ENCODE results near the gene LCN10. TPM values are rescaled to one million over a fixed set of nuclear protein-coding genes. Genes with fewer than 3 reads are reported as not detected.

LCN10 gene
- total and polyA plus RNA-seq, 9 of the 15 experiments (the other 6 are each of a cell fraction or from before 2014, with no cell fraction given) = 0.10 to 0.21 (median 0.14) TPM; not detected in 6

GRCh38 chr9:136788644-136789522, 46.1 kb upstream of the LCN10 start (continued):
- peak in 1 of 2 experiments; percentile 17; a peak in 1 of 4 replicates for TF ChIP-seq MLLT1 (IDR thresholded peaks at IDR 0.05)
- TF ChIP-seq ZFX (CRISPR knock-in tag; IDR thresholded peaks at IDR 0.05) = peak; percentile 64
- TF ChIP-seq ZFP1 (CRISPR knock-in tag; IDR thresholded peaks at IDR 0.05) = 0 out of 2 replicates have a peak, but pooled peaks have one; percentile 2
- TF ChIP-seq TRIM24 (IDR thresholded peaks at IDR 0.05) = peak; percentile 35 to 46; a peak in 1 of 4 replicates
- TF ChIP-seq TBL1XR1 (IDR thresholded peaks at IDR 0.05; ENCODE audit: low read length in 2 of 2) = 0 out of 4 replicates have a peak, but pooled peaks of 1 of the 2 experiments have one; percentile 12
- peak; percentile 24; the same call in 1 of the 2 replicates for TF ChIP-seq PHF8 (IDR thresholded peaks at IDR 0.05; ENCODE audit: borderline replicate concordance, low read length)
- TF ChIP-seq FOXK2 (conservative IDR thresholded peaks at IDR 0.05 in 1 of 2, IDR thresholded peaks at IDR 0.05 in 1 of 2; ENCODE audit: low read depth in 2 of 2) = peak; percentile 2 to 40; a peak in 1 of 4 replicates
- TF ChIP-seq LCOR (CRISPR knock-in tag; IDR thresholded peaks at IDR 0.05) = 0 out of 2 replicates have a peak, but pooled peaks have one; percentile 47
- TF ChIP-seq NFIC (IDR thresholded peaks at IDR 0.05) = peak; percentile 67
- TF ChIP-seq RAD21 (CRISPR knock-in tag; conservative IDR thresholded peaks at IDR 0.05 in 1 of 2, IDR thresholded peaks at IDR 0.05 in 1 of 2) = 0 out of 4 replicates have a peak, but pooled peaks of 1 of the 2 experiments have one; percentile 18
- TF ChIP-seq TAF1 (IDR thresholded peaks at IDR 0.05; ENCODE audit: control insufficient read depth, extremely low read depth, insufficient read depth, low read length, severe bottlenecking) = peak; percentile 32
- TF ChIP-seq MAX (CRISPR knock-in tag; IDR thresholded peaks at IDR 0.05) = peak; percentile 45
- peak; percentile 48 for TF ChIP-seq BRD9 (IDR thresholded peaks at IDR 0.05; ENCODE audit: low read depth, partially characterized antibody)
- TF ChIP-seq L3MBTL2 (IDR thresholded peaks at IDR 0.05) = peak; percentile 46; the same call in 1 of the 2 replicates
- TF ChIP-seq ZBTB9 (CRISPR knock-in tag; IDR thresholded peaks at IDR 0.05) = peak; percentile 51; the same call in 1 of the 2 replicates
- 0 out of 2 replicates have a peak, but pooled peaks have one; percentile 13 for TF ChIP-seq SUPT5H (IDR thresholded peaks at IDR 0.05)
- TF ChIP-seq TCF3 (CRISPR knock-in tag; IDR thresholded peaks at IDR 0.05) = peak; percentile 82
- peak; percentile 59; the same call in 1 of the 2 replicates for TF ChIP-seq ZNF197 (CRISPR knock-in tag; IDR thresholded peaks at IDR 0.05; ENCODE audit: low read depth)
- peak; percentile 64 for TF ChIP-seq GATA2 (CRISPR knock-in tag; IDR thresholded peaks at IDR 0.05)
- peak; percentile 45; the same call in 1 of the 2 replicates for TF ChIP-seq MTA2 (IDR thresholded peaks at IDR 0.05; ENCODE audit: low read depth)
- TF ChIP-seq KDM1A (IDR thresholded peaks at IDR 0.05) = peak; percentile 19 to 34; a peak in 1 of 4 replicates
- peak; percentile 39; the same call in 1 of the 2 replicates for TF ChIP-seq FOXP1 (CRISPR knock-in tag; IDR thresholded peaks at IDR 0.05)
- TF ChIP-seq FOXA3 (CRISPR knock-in tag; conservative IDR thresholded peaks at IDR 0.05 in 1 of 2, IDR thresholded peaks at IDR 0.05 in 1 of 2) = peak; percentile 43 to 49; a peak in 2 of 4 replicates
